Neural cell (in vitro differentiated cells): ENCODE measurements around the gene ETV6. TPM values are rescaled to one million over a fixed set of nuclear protein-coding genes. Genes with fewer than 3 reads are reported as not detected.

Experiments used
- H2AFZ ChIP-seq: fragments of 200-600, 300-800 bp; sonication (generic), shearing (Covaris generic); 2 replicates; pipeline ENCODE4 v1.6.0; 2014; ENCODE audit warnings: low read depth, mild to moderate bottlenecking, antibody characterized with exemption, low read length, moderate library complexity
- H3F3A ChIP-seq: fragments of 200-600 bp; shearing (Covaris generic); 2 replicates; pipeline ENCODE4 v1.6.1; 2016; ENCODE audit warnings: mild to moderate bottlenecking, moderate library complexity, mixed read lengths, antibody characterized with exemption, low read length; ENCODE audit not compliant: insufficient read depth, poor library complexity, severe bottlenecking
- H3K27ac ChIP-seq: fragments of 200-600, 300-800 bp; sonication (generic), shearing (Covaris generic); 2 replicates; pipeline ENCODE4 v1.5.1; 2014; ENCODE audit warnings: mild to moderate bottlenecking, low read length, moderate library complexity
- H3K27me3 ChIP-seq: fragments of 300-800, 200-600 bp; sonication (generic), shearing (Covaris generic); 2 replicates; pipeline ENCODE4 v1.6.0; 2014; ENCODE audit warnings: mild to moderate bottlenecking, low read depth, low read length, moderate library complexity; ENCODE audit not compliant: insufficient read depth
- H3K36me3 ChIP-seq: fragments of 300-800, 200-600 bp; sonication (generic), shearing (Covaris generic); 2 replicates; pipeline ENCODE4 v1.5.1; 2014; ENCODE audit warnings: mild to moderate bottlenecking, antibody characterized with exemption, low read length, moderate library complexity; ENCODE audit not compliant: insufficient read depth
- H3K4me2 ChIP-seq: fragments of 300-800, 200-600 bp; sonication (generic), shearing (Covaris generic); 2 replicates; pipeline ENCODE4 v1.6.0; 2014; ENCODE audit warnings: mild to moderate bottlenecking, low read length
- H3K4me3 ChIP-seq: fragments of 300-800, 200-600 bp; sonication (generic), shearing (Covaris generic); 2 replicates; pipeline ENCODE4 v1.5.1; 2014; ENCODE audit warnings: mild to moderate bottlenecking, low read length, moderate library complexity
- H3K79me2 ChIP-seq: fragments of 200-600 bp; shearing (Covaris generic); replicated peaks from 2 replicates; pipeline ENCODE4 v1.6.0; 2014; ENCODE audit warnings: mild to moderate bottlenecking, low read length, moderate library complexity; ENCODE audit not compliant: insufficient read depth
- H3K9ac ChIP-seq: fragments of 300-800, 200-600 bp; sonication (generic), shearing (Covaris generic); 2 replicates; pipeline ENCODE4 v1.6.1; 2016; ENCODE audit warnings: mild to moderate bottlenecking, low read length, mixed read lengths
- H3K9me2 ChIP-seq: fragments of 200-600 bp; shearing (Covaris generic); 2 replicates; pipeline ENCODE4 v1.6.1; 2016; ENCODE audit warnings: mild to moderate bottlenecking, low read length, mixed read lengths; ENCODE audit not compliant: insufficient read depth
- H3K9me3 ChIP-seq: fragments of 200-600, 300-800 bp; sonication (generic), shearing (Covaris generic); 2 replicates; pipeline ENCODE4 v1.6.1; 2016; ENCODE audit warnings: mild to moderate bottlenecking, mixed run types, low read length, moderate library complexity, mixed read lengths
- H4K20me1 ChIP-seq: fragments of 200-600 bp; shearing (Covaris generic); 2 replicates; pipeline ENCODE4 v1.6.1; 2016; ENCODE audit warnings: mild to moderate bottlenecking, mixed run types; ENCODE audit not compliant: insufficient read depth
- CTCF ChIP-seq: fragments of 450-650 bp; IDR thresholded peaks from 2 replicates; pipeline ENCODE4 v1.5.1; 2014; ENCODE audit warnings: antibody characterized with exemption, mild to moderate bottlenecking, moderate library complexity; ENCODE audit not compliant: poor library complexity, severe bottlenecking
- EP300 ChIP-seq: fragments of 450-650 bp; conservative IDR thresholded peaks from 2 replicates; pipeline ENCODE4 v1.6.1; 2014; ENCODE audit warnings: antibody characterized with exemption, mild to moderate bottlenecking, moderate library complexity; ENCODE audit not compliant: poor library complexity, severe bottlenecking
- EZH2 ChIP-seq: fragments of 200-600, 300-800 bp; shearing (Covaris generic), sonication (generic); IDR thresholded peaks from 2 replicates; pipeline ENCODE4 v1.6.1; 2014; ENCODE audit warnings: antibody characterized with exemption, low read length, borderline replicate concordance, mild to moderate bottlenecking; ENCODE audit not compliant: insufficient read depth, poor library complexity, severe bottlenecking
- MXI1 ChIP-seq: fragments of 450-650 bp; conservative IDR thresholded peaks from 2 replicates; pipeline ENCODE4 v1.6.1; 2014; ENCODE audit warnings: antibody characterized with exemption, mild to moderate bottlenecking; ENCODE audit not compliant: poor library complexity, severe bottlenecking
- POLR2AphosphoS5 ChIP-seq: IDR thresholded peaks from 2 replicates; pipeline ENCODE4 v1.6.1; 2012
- RAD21 ChIP-seq: fragments of 450-650 bp; conservative IDR thresholded peaks from 2 replicates; pipeline ENCODE4 v1.6.1; 2014; ENCODE audit warnings: antibody characterized with exemption, mild to moderate bottlenecking, moderate library complexity
- REST ChIP-seq: IDR thresholded peaks from 2 replicates; pipeline ENCODE4 v1.6.1; 2012; ENCODE audit warnings: borderline replicate concordance
- SMC3 ChIP-seq: fragments of 450-650 bp; conservative IDR thresholded peaks from 2 replicates; pipeline ENCODE4 v1.6.1; 2014; ENCODE audit warnings: antibody characterized with exemption, mild to moderate bottlenecking, moderate library complexity; ENCODE audit not compliant: poor library complexity
- TAF1 ChIP-seq: IDR thresholded peaks from 2 replicates; pipeline ENCODE4 v1.6.1; 2012; ENCODE audit warnings: low read depth
- polyA minus RNA-seq: library from RNA; depleted of rRNA, polyadenylated mRNA; stranded (reverse); fragments of >200 nt; gene quantifications from 2 replicates; pipeline ENCODE4 v1.2.3, GENCODE V29; 2014
- polyA plus RNA-seq: library from polyadenylated mRNA; depleted of rRNA; stranded (reverse); fragments of >200 nt; gene quantifications from 2 replicates; pipeline ENCODE4 v1.2.3, GENCODE V29; 2014

ETV6 gene
- polyA plus RNA-seq = 0.80 and 1.6 TPM in 2 replicates
- 2.9 and 3.7 TPM in 2 replicates for polyA minus RNA-seq

- H2AFZ ChIP-seq = peak within 1 kb of the TSS; percentile 98
- H3K9ac ChIP-seq = peak within 1 kb of the TSS; percentile 99
- no peaks in the 10 kb centered on the region for H3K9me3 ChIP-seq
- H3K27me3 ChIP-seq = no peaks in the 10 kb centered on the region
- H3K27ac ChIP-seq = peak within 1 kb of the TSS; percentile 100
- H3K79me2 ChIP-seq = peaks cover 15% of the 10 kb centered on the region
- peak within 1 kb of the TSS; percentile 83 for H3K4me2 ChIP-seq
- H4K20me1 ChIP-seq = no peaks in the 10 kb centered on the region
- no peaks in the 10 kb centered on the region for H3F3A ChIP-seq
- no peaks in the 10 kb centered on the region for H3K9me2 ChIP-seq
- H3K36me3 ChIP-seq = no peaks in the 10 kb centered on the region
- TF ChIP-seq SMC3 = no peak
- peak within 1 kb of the TSS; percentile 86 for H3K4me3 ChIP-seq
Measured at GRCh38 chr12:11649413-11650285, at the start of gene ETV6. ETV6 (plus strand) TSS chr12:11649674; CDS start chr12:11650128, 454 bp downstream.

GRCh38 chr12:11600199-11600598 is 49.3 kb upstream of the ETV6 start:
- Histone ChIP-seq H3F3A (no peaks in the 10 kb centered on the region), H2AFZ (no peak overlapping the region), H3K4me3 (no peak overlapping the region), H3K36me3 (no peaks in the 10 kb centered on the region), H3K9me3 (no peaks in the 10 kb centered on the region), H3K4me2 (no peak overlapping the region), H4K20me1 (no peaks in the 10 kb centered on the region), H3K9me2 (no peaks in the 10 kb centered on the region), H3K79me2 (no peaks in the 10 kb centered on the region), H3K9ac (no peak overlapping the region), H3K27ac (no peak overlapping the region), H3K27me3 (no peaks in the 10 kb centered on the region)
- TF ChIP-seq MXI1 = no peak
- TF ChIP-seq RAD21 = no peak
- TF ChIP-seq TAF1 = no peak
- no peak for TF ChIP-seq SMC3
- no peak for TF ChIP-seq EZH2
- TF ChIP-seq POLR2AphosphoS5 = no peak
- no peak for TF ChIP-seq EP300

- Histone ChIP-seq H3F3A (no peaks in the 10 kb centered on the region), H2AFZ (no peak overlapping the region), H3K79me2 (no peaks in the 10 kb centered on the region), H3K9me3 (no peaks in the 10 kb centered on the region), H3K9me2 (no peaks in the 10 kb centered on the region), H3K4me2 (no peak overlapping the region), H3K27ac (no peak overlapping the region), H3K4me3 (no peak overlapping the region), H3K36me3 (no peaks in the 10 kb centered on the region), H4K20me1 (no peaks in the 10 kb centered on the region), H3K9ac (no peak overlapping the region), H3K27me3 (no peaks in the 10 kb centered on the region)
- TF ChIP-seq CTCF = no peak
- no peak for TF ChIP-seq EP300
- no peak for TF ChIP-seq TAF1
- no peak for TF ChIP-seq EZH2
- TF ChIP-seq MXI1 = no peak
- TF ChIP-seq REST = no peak
- no peak for TF ChIP-seq POLR2AphosphoS5
- no peak for TF ChIP-seq SMC3
- TF ChIP-seq RAD21 = no peak
Measured at GRCh38 chr12:11601647-11602046, 47.8 kb upstream of the ETV6 start.
